HL-60 (cell line): ENCODE results near the gene SLC25A51.

Experiments
- DNase-seq, 2 experiments: peaks; one replicate each; pipeline ENCODE4 v3.0.0-alpha.2; 2010 to 2020; ENCODE audit warnings: low read depth in 1 of 2, low spot score in 1 of 2
- H3K27ac ChIP-seq: fragments of 250-450 bp; sonication (Bioruptor Pico); replicated peaks from 2 replicates; pipeline ENCODE4 v1.5.1; 2020; ENCODE audit warnings: mild to moderate bottlenecking, moderate library complexity
- H3K27me3 ChIP-seq: fragments of 250-450 bp; sonication (Bioruptor Pico); 2 replicates; pipeline ENCODE4 v1.5.1; 2021; ENCODE audit warnings: mild to moderate bottlenecking, moderate library complexity; ENCODE audit not compliant: insufficient read depth, poor library complexity, severe bottlenecking
- H3K4me3 ChIP-seq: replicated peaks from 2 replicates; pipeline ENCODE4 v1.5.1; 2011; ENCODE audit warnings: mild to moderate bottlenecking, control low read depth, low read length; ENCODE audit not compliant: insufficient read depth
- CTCF ChIP-seq: IDR thresholded peaks from one replicate; pipeline ENCODE4 v1.5.1; 2011; ENCODE audit warnings: low read length, control low read depth, inconsistent platforms; ENCODE audit not compliant: insufficient read depth
- GABPA ChIP-seq: IDR thresholded peaks from 2 replicates; pipeline ENCODE4 v1.6.1; 2012; ENCODE audit warnings: low read depth
- POLR2AphosphoS5 ChIP-seq: IDR thresholded peaks from 2 replicates; pipeline ENCODE4 v1.6.1; 2012; ENCODE audit warnings: low read depth
- SPI1 ChIP-seq: IDR thresholded peaks from 2 replicates; pipeline ENCODE4 v1.6.1; 2012; ENCODE audit warnings: low read depth, mild to moderate bottlenecking, borderline replicate concordance
- TF ChIP-seq, protein P1 (sequence below): IDR thresholded peaks from 2 replicates; pipeline ENCODE4 v1.6.1; 2012; ENCODE audit warnings: low read depth; ENCODE audit not compliant: insufficient replicate concordance

Gene SLC25A51

DNA sequence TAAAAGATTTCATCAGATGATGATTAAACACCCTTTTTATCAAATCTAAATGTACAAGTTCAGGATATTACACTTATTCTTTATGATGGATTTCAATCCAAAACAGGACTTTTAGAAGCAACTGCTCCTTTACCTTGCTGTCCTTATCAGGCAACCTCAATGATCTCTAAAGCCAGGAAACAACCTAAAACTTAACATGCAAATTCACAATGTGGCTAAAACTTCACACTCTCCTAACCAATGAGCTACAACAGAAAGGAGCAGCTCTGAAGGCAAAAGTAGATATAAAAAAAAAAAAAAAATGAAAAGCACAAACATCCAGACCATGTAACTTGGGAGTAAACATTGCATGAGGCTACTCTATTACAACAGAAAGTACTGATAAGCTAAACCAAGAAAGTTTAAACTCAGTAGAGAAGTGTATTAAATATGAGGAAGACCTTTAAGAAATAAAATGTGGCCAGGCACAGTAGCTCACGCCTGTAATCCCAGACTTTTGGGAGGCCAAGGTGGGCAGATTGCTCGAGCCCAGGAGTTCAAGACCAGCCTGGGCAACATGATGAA lies 22.9 kb downstream of the SLC25A51 start:
- H3K4me3 ChIP-seq: no peak overlapping the region
- no peak overlapping the region for H3K27ac ChIP-seq
- TF ChIP-seq SPI1: no peak
- TF ChIP-seq POLR2AphosphoS5: no peak
- no peak for TF ChIP-seq CTCF
- TF ChIP-seq, protein P1, sequence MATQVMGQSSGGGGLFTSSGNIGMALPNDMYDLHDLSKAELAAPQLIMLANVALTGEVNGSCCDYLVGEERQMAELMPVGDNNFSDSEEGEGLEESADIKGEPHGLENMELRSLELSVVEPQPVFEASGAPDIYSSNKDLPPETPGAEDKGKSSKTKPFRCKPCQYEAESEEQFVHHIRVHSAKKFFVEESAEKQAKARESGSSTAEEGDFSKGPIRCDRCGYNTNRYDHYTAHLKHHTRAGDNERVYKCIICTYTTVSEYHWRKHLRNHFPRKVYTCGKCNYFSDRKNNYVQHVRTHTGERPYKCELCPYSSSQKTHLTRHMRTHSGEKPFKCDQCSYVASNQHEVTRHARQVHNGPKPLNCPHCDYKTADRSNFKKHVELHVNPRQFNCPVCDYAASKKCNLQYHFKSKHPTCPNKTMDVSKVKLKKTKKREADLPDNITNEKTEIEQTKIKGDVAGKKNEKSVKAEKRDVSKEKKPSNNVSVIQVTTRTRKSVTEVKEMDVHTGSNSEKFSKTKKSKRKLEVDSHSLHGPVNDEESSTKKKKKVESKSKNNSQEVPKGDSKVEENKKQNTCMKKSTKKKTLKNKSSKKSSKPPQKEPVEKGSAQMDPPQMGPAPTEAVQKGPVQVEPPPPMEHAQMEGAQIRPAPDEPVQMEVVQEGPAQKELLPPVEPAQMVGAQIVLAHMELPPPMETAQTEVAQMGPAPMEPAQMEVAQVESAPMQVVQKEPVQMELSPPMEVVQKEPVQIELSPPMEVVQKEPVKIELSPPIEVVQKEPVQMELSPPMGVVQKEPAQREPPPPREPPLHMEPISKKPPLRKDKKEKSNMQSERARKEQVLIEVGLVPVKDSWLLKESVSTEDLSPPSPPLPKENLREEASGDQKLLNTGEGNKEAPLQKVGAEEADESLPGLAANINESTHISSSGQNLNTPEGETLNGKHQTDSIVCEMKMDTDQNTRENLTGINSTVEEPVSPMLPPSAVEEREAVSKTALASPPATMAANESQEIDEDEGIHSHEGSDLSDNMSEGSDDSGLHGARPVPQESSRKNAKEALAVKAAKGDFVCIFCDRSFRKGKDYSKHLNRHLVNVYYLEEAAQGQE: no peak
- no peak for TF ChIP-seq GABPA
- no peak for DNase-seq
- H3K27me3 ChIP-seq: no peaks in the 10 kb centered on the region

- no peak for TF ChIP-seq GABPA
- TF ChIP-seq POLR2AphosphoS5: no peak
- no peak for TF ChIP-seq CTCF
- TF ChIP-seq, protein P1: no peak
- no peak for TF ChIP-seq SPI1
- H3K27ac ChIP-seq: no peak overlapping the region
- no peak overlapping the region for H3K4me3 ChIP-seq
- H3K27me3 ChIP-seq: no peaks in the 10 kb centered on the region
- DNase-seq: no peak
These were observed 27.6 kb downstream of the SLC25A51 start for GRCh38 chr9:37876376-37876775.

GRCh38 chr9:37873955-37874354 lies 30.0 kb downstream of the SLC25A51 start:
- Histone ChIP-seq H3K27me3 (no peaks in the 10 kb centered on the region), H3K4me3 (no peak overlapping the region), H3K27ac (no peak overlapping the region)
- TF ChIP-seq CTCF: no peak
- no peak for TF ChIP-seq SPI1
- TF ChIP-seq POLR2AphosphoS5: no peak
- TF ChIP-seq, protein P1: no peak
- TF ChIP-seq GABPA: no peak
- no peak for DNase-seq
